Endothelial cell of umbilical vein (primary cell): ENCODE measurements around the gene KRT81. TPM values are rescaled to one million over a fixed set of nuclear protein-coding genes. Genes with fewer than 3 reads are reported as not detected.

Experiments used
- BruUV-seq: library from RNA; stranded (reverse); fragments of 400-500 nt; replicated peaks from 2 replicates; lab custom pipeline; 2021; lab: Mats Ljungman, UMichigan
- CTCF ChIA-PET: fragments of 300-600, 350-600 bp; sonication (Branson Sonifier 250); formaldehyde crosslinking; loops from one replicate; lab custom pipeline; 2021; ENCODE audit warnings: antibody characterized with exemption, inconsistent platforms; lab: Charles Lee
- POLR2A ChIA-PET: fragments of 300-600, 350-600 bp; sonication (Branson Sonifier 250); formaldehyde crosslinking; loops from one replicate; lab custom pipeline; 2021; ENCODE audit warnings: antibody characterized with exemption, inconsistent platforms; lab: Charles Lee
- DNase-seq: peaks from one replicate; pipeline ENCODE4 v3.0.0-alpha.2; 2011; ENCODE audit warnings: low read depth, low spot score
- FAIRE-seq: peaks from 2 replicates; lab custom pipeline; 2011; peaks lifted over from hg19 to GRCh38; lab: Jason Lieb, UNC
- H2AFZ ChIP-seq: 2 replicates; pipeline ENCODE4 v1.6.0; 2012; ENCODE audit warnings: low read depth, low read length, control low read depth, inconsistent platforms
- H3K27ac ChIP-seq: 2 replicates; pipeline ENCODE4 v1.5.1; 2011; ENCODE audit warnings: low read depth, mild to moderate bottlenecking, control low read depth, low read length, moderate library complexity; ENCODE audit not compliant: insufficient read depth
- H3K27me3 ChIP-seq, 2 experiments: 2 replicates each; pipeline versions ENCODE4 v1.6.0 to v1.6.1; 2011; ENCODE audit warnings: low read length in 2 of 2, mixed read lengths in 1 of 2; ENCODE audit not compliant: control insufficient read depth in 2 of 2, insufficient read depth in 2 of 2
- H3K36me3 ChIP-seq, 2 experiments: 2 replicates in 1 of 2; 3 replicates in 1 of 2; pipeline ENCODE4 v1.5.1; 2011; ENCODE audit warnings: low read length in 2 of 2, mild to moderate bottlenecking in 1 of 2, moderate library complexity in 1 of 2; ENCODE audit not compliant: control insufficient read depth in 2 of 2, insufficient read depth in 2 of 2; ENCODE audit errors: extremely low read depth in 1 of 2
- H3K4me1 ChIP-seq: 3 replicates; pipeline ENCODE4 v1.5.1; 2011; ENCODE audit warnings: mild to moderate bottlenecking, low read length; ENCODE audit not compliant: control insufficient read depth, insufficient read depth; ENCODE audit errors: extremely low read depth
- H3K4me2 ChIP-seq: 2 replicates; pipeline ENCODE4 v1.6.1; 2011; ENCODE audit warnings: low read length, control low read depth, mixed read lengths; ENCODE audit not compliant: insufficient read depth
- H3K4me3 ChIP-seq, 3 experiments: fragments of 200-600 bp in 1 of 3; sonication (generic), shearing (Covaris generic) in 1 of 3; replicated peaks in 1 of 3; 2 replicates each; pipeline ENCODE4 v1.5.1; 2011 to 2016; ENCODE audit warnings: control low read depth in 3 of 3, low read length in 3 of 3, mild to moderate bottlenecking in 2 of 3, inconsistent platforms in 1 of 3, low read depth in 1 of 3, moderate library complexity in 1 of 3; ENCODE audit not compliant: insufficient read depth in 1 of 3
- H3K79me2 ChIP-seq: 2 replicates; pipeline ENCODE4 v1.6.0; 2012; ENCODE audit warnings: low read length, inconsistent platforms; ENCODE audit not compliant: control insufficient read depth, insufficient read depth
- H3K9ac ChIP-seq: replicated peaks from 2 replicates; pipeline ENCODE3; 2011; ENCODE audit warnings: low read length, control low read depth; ENCODE audit not compliant: insufficient read depth; ENCODE audit errors: extremely low read depth
- H3K9me1 ChIP-seq: replicated peaks from 3 replicates; pipeline ENCODE4 v1.6.0; 2011; ENCODE audit warnings: mild to moderate bottlenecking, low read length; ENCODE audit not compliant: control insufficient read depth, insufficient read depth; ENCODE audit errors: extremely low read depth
- H3K9me3 ChIP-seq: replicated peaks from 2 replicates; pipeline ENCODE4 v1.5.1; 2012; ENCODE audit warnings: low read length, inconsistent platforms; ENCODE audit not compliant: control insufficient read depth, insufficient read depth
- H4K20me1 ChIP-seq: replicated peaks from 2 replicates; pipeline ENCODE3; 2011; ENCODE audit warnings: mild to moderate bottlenecking, low read length; ENCODE audit not compliant: control insufficient read depth, insufficient read depth; ENCODE audit errors: extremely low read depth
- EZH2 ChIP-seq: IDR thresholded peaks from 2 replicates; pipeline ENCODE4 v1.6.1; 2012; ENCODE audit warnings: borderline replicate concordance, low read depth, mild to moderate bottlenecking, moderate library complexity, low read length, inconsistent platforms; ENCODE audit not compliant: severe bottlenecking
- FOS ChIP-seq: IDR thresholded peaks from 2 replicates; pipeline ENCODE4 v1.6.1; 2011; ENCODE audit warnings: mild to moderate bottlenecking, low read length, moderate library complexity, borderline replicate concordance; ENCODE audit not compliant: insufficient read depth
- GATA2 ChIP-seq: IDR thresholded peaks from 2 replicates; pipeline ENCODE4 v1.7.0; 2011; ENCODE audit warnings: low read depth, mild to moderate bottlenecking, moderate library complexity, mixed read lengths, low read length; ENCODE audit not compliant: insufficient read length, insufficient read depth
- JUN ChIP-seq: IDR thresholded peaks from 2 replicates; pipeline ENCODE4 v1.6.1; 2011; ENCODE audit warnings: borderline replicate concordance, low read depth; ENCODE audit not compliant: insufficient read length, insufficient read depth
- MYC ChIP-seq: IDR thresholded peaks from one replicate; pipeline ENCODE4 v1.6.1; 2011; ENCODE audit warnings: mild to moderate bottlenecking, low read depth, low read length
- POLR2A ChIP-seq: IDR thresholded peaks from 2 replicates; pipeline ENCODE4 v1.6.1; 2012; ENCODE audit warnings: low read depth, mild to moderate bottlenecking, control low read depth, low read length
- POLR2AphosphoS5 ChIP-seq: IDR thresholded peaks from 2 replicates; pipeline ENCODE4 v1.6.1; 2012; ENCODE audit warnings: low read depth, mild to moderate bottlenecking, control low read depth, low read length, moderate library complexity; ENCODE audit not compliant: insufficient read depth
- dilution Hi-C: fragments of 300-500 bp; cut with MboI; formaldehyde crosslinking; loops from one replicate; pipeline ENCODE4 v1.15.0; 2019; ENCODE audit warnings: low sequenced_read_pairs; ENCODE audit not compliant: extremely low pct_ligation_motif_present
- intact Hi-C: fragments of 100-400 bp; cut with micrococcal nuclease; formaldehyde crosslinking; loops from one replicate; pipeline ENCODE4 v1.10.0; 2022
- polyA plus RNA-seq, 4 experiments: library from polyadenylated mRNA; depleted of rRNA in 3 of 4; stranded (reverse) in 3 of 4; unstranded in 1 of 4; fragments of >200 nt; gene quantifications; 2 replicates each; pipeline versions ENCODE4 v1.2.1 to v1.2.3, GENCODE V29; 2011 to 2012; ENCODE audit warnings: missing spikeins in 1 of 4
- total RNA-seq: library from RNA; stranded (reverse); gene quantifications from 2 replicates; pipeline ENCODE4 v1.2.3, GENCODE V29; 2021
- TF ChIP-seq, protein P1 (sequence below), 2 donors: IDR thresholded peaks; 1 replicate in 1 of 2; 2 replicates in 1 of 2; pipeline ENCODE4 v1.5.1; 2011; ENCODE audit warnings: low read length in 2 of 2, mild to moderate bottlenecking in 2 of 2, moderate library complexity in 2 of 2, control low read depth in 1 of 2, inconsistent platforms in 1 of 2, low read depth in 1 of 2; ENCODE audit not compliant: insufficient read depth in 1 of 2; ENCODE audit errors: extremely low read depth in 1 of 2
- TF ChIP-seq, protein P2 (sequence below): IDR thresholded peaks from 2 replicates; pipeline ENCODE4 v1.6.1; 2011; ENCODE audit not compliant: insufficient read depth, insufficient read length

Gene KRT81
- total and polyA plus RNA-seq, 2 donors (not counting 3 experiments of a cell fraction or from before 2014, with no cell fraction given): not detected

DNA sequence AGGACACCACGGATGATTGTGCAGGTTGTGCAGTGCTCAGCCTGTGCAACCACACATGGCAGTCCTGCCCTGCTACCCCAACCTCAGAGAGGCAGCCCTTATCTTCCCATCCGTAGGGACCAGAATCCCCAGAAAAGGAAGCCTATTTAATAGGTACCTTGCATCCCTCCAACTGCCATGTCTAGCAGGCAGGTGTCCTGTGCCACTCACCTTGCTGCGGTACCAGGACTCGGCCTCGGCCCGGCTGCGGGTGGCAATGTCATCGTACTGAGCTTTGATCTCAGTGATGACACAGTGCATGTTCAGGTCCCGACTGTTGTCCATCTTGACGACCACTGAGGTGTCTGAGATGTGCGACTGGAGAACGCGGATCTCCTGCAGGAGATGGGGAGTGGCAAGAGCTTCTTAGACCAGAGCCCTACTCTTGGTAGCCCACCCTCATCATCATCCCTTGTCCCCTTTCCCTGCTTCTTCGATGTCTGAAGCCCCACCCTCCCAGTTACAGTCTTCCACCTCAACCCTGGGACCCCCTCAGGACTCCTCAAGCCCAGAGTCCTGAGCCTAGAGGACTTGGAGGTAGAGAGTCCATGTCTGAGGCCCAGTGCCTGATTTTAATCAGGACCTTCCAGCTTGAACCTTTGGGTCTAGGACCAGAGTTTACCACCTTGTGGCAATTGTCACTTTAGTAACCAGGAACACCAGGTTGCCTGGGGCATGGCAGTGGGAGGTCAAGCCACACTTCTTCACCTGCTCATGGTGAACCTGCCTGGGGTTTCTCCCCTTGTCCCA is 37.7 kb downstream of the KRT81 start:
- no peak overlapping the region for H3K9ac ChIP-seq
- H3K79me2 ChIP-seq: no peaks in the 10 kb centered on the region
- dilution Hi-C loops (no loop called here), intact Hi-C loops (no loop called here)
- H3K4me2 ChIP-seq: no peak overlapping the region
- ChIA-PET POLR2A (no interaction called here), CTCF (interaction anchor here (0.8 to 1.9 kb wide), 2 partner anchors 9 to 74 kb away, joined by 6 to 8 read pairs; no protein-coding TSS in a partner anchor)
- no peaks in the 10 kb centered on the region for H3K36me3 ChIP-seq
- H3K4me3 ChIP-seq: no peak overlapping the region
- no peak for FAIRE-seq
- no peak for TF ChIP-seq MYC
- TF ChIP-seq POLR2A: no peak
- no peak for TF ChIP-seq POLR2AphosphoS5
- no peak for TF ChIP-seq EZH2
- TF ChIP-seq JUN: no peak
- TF ChIP-seq, protein P1, sequence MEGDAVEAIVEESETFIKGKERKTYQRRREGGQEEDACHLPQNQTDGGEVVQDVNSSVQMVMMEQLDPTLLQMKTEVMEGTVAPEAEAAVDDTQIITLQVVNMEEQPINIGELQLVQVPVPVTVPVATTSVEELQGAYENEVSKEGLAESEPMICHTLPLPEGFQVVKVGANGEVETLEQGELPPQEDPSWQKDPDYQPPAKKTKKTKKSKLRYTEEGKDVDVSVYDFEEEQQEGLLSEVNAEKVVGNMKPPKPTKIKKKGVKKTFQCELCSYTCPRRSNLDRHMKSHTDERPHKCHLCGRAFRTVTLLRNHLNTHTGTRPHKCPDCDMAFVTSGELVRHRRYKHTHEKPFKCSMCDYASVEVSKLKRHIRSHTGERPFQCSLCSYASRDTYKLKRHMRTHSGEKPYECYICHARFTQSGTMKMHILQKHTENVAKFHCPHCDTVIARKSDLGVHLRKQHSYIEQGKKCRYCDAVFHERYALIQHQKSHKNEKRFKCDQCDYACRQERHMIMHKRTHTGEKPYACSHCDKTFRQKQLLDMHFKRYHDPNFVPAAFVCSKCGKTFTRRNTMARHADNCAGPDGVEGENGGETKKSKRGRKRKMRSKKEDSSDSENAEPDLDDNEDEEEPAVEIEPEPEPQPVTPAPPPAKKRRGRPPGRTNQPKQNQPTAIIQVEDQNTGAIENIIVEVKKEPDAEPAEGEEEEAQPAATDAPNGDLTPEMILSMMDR (IDR thresholded peaks at IDR 0.05; ENCODE audit: extremely low read depth in 1 of 2, insufficient read depth in 1 of 2, low read depth in 1 of 2, low read length in 2 of 2): no peak
- no peak for TF ChIP-seq GATA2
- TF ChIP-seq FOS: no peak
- TF ChIP-seq, protein P2, sequence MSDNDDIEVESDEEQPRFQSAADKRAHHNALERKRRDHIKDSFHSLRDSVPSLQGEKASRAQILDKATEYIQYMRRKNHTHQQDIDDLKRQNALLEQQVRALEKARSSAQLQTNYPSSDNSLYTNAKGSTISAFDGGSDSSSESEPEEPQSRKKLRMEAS: no peak
- BruUV-seq: no TSS peak
- no peaks in the 10 kb centered on the region for H3K9me3 ChIP-seq
- peaks cover under 1% of the 10 kb centered on the region for H3K4me1 ChIP-seq
- H2AFZ ChIP-seq: no peak overlapping the region
- no peak for DNase-seq
- H3K27ac ChIP-seq: no peak overlapping the region
- H3K9me1 ChIP-seq: no peaks in the 10 kb centered on the region
- peaks cover 19 to 22% of the 10 kb centered on the region in 2 experiments for H3K27me3 ChIP-seq
- no peaks in the 10 kb centered on the region for H4K20me1 ChIP-seq
